LHCN-M2 (cell line): ENCODE data around the gene TMEM203. TPM values are rescaled to one million over a fixed set of nuclear protein-coding genes. Genes with fewer than 3 reads are reported as not detected.
A peak's percentile ranks its signal among the peaks of the same experiment; 100 is the strongest.

Experiments
- DNase-seq: peaks from one replicate; pipeline ENCODE4 v3.0.0-alpha.2; 2012; ENCODE audit warnings: low read depth
- total RNA-seq: library from RNA; depleted of rRNA; stranded (reverse); fragments of >200 nt; gene quantifications from 2 replicates; pipeline ENCODE4 v1.2.3, GENCODE V29; 2014

The TMEM203 gene
- total RNA-seq, 1 experiment from 2014 or later = 50.1 TPM

DNA sequence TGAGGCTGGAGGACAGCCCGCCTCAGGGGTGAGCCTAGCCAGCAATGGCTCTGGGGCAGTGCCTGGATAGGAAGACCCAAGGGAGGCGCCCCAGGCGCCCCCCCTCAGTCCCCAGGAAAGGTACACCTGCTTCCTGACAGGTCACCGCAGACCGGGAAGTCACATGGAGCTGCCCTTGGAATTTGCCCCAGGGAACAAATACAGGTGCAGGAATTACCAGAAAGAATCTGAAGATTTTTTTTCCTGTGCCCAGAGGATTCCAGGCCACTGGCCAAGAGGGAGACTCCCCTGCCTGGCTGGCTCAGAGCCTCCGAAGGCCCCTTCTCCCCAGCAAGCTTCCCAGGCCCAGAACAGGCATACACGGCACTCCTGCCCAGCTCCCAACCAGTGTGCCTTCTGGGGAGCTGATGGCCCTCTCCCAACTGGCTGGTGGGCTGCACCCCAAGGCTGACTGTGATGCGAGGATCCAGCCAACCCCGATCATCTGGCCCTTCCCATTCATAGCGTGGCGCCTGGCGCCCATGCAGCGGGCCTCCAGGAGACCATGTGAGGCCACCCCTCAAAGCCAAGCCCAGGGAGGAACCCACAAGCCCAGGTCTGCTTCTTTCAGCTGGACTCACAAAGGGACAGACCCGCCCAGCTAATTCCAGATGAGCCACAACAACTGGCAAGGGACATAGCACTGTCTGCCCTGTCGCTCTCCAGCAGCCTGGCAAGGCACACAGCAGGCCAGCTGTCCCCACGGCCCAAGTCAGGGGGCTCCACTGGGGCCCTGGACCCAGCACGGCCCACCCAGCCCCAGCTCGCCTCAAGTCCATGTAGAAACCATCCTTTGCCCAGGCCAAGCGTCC lies 7.2 kb downstream of the TMEM203 start:
- DNase-seq = no peak

GRCh38 chr9:137195525-137196220 lies 9.8 kb downstream of the TMEM203 start:
- no peak for DNase-seq

- DNase-seq = no peak
Observed at GRCh38 chr9:137194909-137195308, 10.5 kb downstream of the TMEM203 start.

DNA sequence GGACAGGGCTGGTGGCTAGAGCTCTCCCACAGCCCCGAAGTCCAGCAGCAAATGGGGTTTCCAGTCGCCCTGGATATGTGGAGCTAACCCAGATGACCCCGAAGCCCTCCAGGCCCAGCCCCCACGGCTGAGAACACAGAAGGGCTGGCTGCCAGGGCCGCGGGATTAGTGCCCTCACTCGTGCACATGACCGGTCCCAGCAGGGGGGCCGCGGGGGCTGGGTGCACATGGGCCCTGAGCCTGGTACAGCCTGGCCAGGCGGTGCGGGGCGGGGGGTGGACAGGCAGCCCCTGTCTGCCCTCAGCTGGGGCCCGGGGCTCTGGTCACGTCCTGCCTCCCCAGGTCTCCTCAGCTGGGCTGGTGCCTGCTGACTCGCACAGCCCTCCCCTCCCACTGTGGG lies 11.1 kb downstream of the TMEM203 start:
- DNase-seq = no peak

GRCh38 chr9:137193771-137194170 lies 11.7 kb downstream of the TMEM203 start:
- DNase-seq = no peak

DNA sequence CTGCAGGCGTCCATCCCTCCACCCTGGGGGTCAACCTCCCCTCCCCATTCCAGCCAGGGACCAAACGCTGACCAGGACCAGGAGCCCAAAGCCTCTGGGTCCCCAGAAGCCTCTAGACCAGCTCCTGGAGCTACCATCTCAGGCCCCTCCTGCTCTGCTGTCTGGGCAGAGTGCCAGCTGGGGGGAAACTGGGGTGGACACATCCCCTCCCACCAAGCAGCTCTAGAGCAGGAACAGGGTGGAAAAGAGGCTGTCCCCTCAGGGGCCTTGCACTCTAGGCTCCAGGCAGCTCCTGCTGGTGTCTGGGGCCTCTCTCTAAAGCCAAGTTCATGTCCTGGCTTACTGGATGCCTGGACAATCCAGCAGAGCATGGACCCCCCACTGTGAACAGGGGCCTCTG lies 12.6 kb downstream of the TMEM203 start:
- no peak for DNase-seq

GRCh38 chr9:137192448-137192780 lies 13.0 kb downstream of the TMEM203 start:
- no peak for DNase-seq

- DNase-seq = no peak
Observed at GRCh38 chr9:137191691-137192447, 13.6 kb downstream of the TMEM203 start.

- no peak for DNase-seq
Observed at GRCh38 chr9:137191245-137191644, 14.2 kb downstream of the TMEM203 start.

DNA sequence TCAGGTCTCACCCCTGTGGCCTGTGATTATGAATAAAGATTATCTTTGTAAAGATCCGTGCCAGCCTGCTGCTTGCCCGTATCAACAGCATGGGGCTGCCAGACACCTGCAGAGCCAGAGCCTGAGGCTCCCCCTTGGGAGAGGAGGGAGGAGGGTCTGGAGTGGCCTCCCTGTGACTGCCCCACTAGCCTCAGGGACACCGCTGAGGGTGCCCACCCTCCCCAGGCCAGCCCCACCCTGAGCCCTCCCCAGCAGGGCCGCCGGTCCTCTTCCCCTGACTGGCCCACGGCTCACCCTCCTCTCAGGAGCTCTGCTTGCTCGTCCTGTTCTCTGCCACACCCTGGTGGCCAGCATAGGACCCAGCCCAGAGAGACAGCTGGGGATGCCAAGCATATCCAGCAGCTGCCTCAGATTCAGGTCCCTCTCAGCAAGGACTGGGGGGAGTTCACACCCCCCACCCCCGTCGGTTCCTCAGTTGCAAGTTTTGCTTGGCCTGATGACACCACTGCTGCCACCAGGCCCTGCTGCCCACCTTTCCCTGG lies 15.1 kb downstream of the TMEM203 start:
- no peak for DNase-seq

- DNase-seq = no peak
Observed at GRCh38 chr9:137189297-137190295, 15.9 kb downstream of the TMEM203 start.

GRCh38 chr9:137188490-137189296 lies 16.8 kb downstream of the TMEM203 start, which contains the start of the genes ANAPC2 and SSNA1:
Gene ANAPC2, minus strand, starts transcription at chr9:137188560. Its CDS starts 28 bp downstream, at chr9:137188532.
Gene SSNA1, plus strand, starts transcription at chr9:137188676. Its CDS starts 51 bp downstream, at chr9:137188727.
- DNase-seq = peak; percentile 93

- DNase-seq = no peak
Observed at GRCh38 chr9:137188086-137188489, 17.4 kb downstream of the TMEM203 start.

DNA sequence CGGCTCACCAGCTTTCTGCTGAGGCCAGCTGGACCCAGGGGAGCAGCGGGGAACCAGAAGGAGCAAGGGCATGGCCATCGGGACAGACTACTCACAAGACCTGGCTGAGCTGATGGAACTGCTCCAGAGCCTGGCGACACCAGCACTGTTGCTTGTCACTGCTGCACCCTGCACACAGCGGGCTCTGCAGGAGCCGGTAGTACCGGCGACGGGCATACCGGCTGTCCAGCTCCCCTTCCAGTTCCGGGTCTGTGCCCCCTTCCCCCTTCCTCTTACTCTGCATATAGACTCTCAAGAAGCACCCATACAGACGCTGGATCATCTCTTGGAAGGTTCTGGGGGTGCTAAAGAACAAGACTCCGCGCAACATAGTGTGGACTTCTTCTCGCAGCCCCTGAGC lies 18.1 kb downstream of the TMEM203 start:
- no peak for DNase-seq

DNA sequence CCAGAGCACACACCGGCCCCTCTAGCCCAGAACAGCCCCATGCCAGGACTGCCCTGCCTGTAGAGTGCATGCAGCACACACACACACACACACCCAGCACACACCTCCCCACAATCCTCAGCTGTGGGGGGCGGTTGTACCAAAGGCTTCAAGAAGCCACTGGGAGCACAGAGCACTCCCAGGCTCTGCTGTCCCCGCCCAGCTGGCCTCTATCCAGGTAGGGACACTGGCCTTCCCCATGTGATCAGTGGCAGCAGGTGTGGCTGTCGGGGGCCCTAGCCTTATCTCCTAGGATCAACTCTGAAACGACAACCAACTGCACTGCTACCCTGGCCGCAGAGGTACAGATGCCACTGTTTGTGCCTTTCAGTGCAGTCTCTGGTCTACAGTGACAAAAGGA lies 19.1 kb downstream of the TMEM203 start:
- no peak for DNase-seq

DNA sequence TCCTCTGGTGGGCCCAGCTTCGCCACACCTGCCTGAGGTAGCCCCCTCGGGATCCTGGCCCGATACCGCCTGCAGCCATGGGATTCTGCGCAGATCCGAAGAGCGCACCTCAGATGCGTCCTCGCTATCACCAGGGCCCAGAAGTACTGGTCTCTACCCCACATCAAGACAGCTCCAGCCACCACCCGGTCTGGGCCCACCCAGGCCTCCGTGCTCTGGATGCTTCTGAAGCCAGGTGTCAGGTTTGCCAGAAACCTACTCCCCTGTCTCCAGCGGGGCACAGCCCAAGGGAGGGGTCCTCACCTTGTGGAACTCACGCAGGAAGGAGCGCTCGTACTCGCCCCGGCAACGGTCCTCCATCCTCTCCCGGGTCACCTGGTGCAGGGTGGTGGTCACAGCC lies 19.5 kb downstream of the TMEM203 start:
- no peak for DNase-seq

- DNase-seq = no peak
Observed at GRCh38 chr9:137184881-137185660, 20.4 kb downstream of the TMEM203 start.

DNA sequence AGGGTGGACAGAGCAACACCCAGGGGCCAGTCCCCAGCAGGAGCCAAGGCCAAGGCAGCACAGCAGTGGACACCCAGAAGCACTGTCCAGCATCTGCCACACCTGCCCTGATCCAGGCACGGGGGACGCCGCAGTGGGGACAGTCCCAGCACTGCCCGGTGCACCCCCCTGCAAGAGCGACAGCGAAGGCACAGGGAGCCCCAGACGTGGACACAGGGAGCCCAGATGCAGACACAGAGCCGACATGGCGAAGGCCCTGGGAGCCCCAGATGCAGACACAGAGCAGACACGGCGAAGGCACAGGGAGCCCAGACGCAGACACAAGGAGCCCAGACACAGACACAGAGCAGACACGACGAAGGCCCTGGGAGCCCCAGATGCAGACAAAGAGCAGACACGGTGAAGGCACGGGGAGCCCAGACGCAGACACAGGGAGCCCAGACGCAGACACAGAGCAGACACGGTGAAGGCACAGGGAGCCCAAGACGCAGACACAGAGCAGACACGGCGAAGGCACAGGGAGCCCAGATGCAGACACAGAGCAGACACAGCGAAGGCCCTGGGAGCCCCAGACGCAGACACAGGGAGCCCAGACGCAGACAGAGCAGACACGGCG lies 21.4 kb downstream of the TMEM203 start:
- no peak for DNase-seq
